Stimulated activated CD8-positive, alpha-beta memory T cell treated with anti-CD3 and anti-CD28 coated beads, Interleukin-15, amount 100 ng/mL, for 4 hours (primary cell): ENCODE results near the gene SAMD14.

Source experiments
- DNase-seq, 2 donors: peaks; one replicate each; pipeline ENCODE4 v3.0.0-alpha.2; 2020; ENCODE audit warnings: low read depth in 2 of 2

The SAMD14 gene

DNA sequence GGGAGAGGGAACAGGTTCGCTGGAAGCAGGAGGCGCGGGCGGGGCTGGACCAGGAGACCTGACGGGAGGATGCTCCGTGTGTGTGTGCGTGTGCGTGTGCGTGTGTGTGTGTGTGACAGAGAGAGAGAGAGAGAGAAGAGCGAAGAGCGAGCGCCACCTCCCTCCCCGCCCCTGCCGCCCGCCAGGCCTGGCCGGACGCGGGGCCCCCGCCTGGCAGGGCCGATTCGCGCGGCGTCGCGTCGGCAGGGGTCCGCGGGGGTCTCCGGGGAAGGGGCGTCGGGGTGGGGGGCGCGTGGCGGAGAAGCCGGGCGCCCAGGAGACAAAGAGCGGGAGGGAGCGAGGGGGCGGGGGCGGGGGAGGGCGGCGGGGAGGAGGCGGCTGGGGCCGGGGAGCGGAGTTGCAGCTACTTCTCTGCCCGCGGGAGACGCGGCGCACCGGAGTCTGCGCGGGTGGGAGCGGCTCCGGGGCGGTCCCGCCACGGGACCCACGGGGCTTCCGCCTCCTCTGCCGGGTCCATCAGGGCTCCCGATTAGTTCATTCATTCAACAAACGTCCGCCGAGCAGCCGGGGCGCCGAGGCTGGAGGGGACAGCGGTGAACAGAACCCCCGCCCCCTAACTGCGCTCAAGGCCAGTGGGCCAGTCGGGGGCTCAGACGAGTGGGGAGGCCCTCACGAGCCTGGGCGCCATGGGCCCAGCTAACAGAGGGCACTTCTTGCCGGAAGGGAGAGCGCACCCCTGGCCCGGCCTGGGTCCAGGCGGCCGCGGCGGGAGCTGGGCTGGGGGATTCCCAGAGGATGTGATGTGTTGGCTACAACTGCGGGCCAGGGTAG, at the start of gene SAMD14:
Gene SAMD14, minus strand, starts transcription at position 433 of the 831 bp plus-strand sequence. CDS start 5,201 bp downstream, outside the sequence.
- DNase-seq = no peak

DNA sequence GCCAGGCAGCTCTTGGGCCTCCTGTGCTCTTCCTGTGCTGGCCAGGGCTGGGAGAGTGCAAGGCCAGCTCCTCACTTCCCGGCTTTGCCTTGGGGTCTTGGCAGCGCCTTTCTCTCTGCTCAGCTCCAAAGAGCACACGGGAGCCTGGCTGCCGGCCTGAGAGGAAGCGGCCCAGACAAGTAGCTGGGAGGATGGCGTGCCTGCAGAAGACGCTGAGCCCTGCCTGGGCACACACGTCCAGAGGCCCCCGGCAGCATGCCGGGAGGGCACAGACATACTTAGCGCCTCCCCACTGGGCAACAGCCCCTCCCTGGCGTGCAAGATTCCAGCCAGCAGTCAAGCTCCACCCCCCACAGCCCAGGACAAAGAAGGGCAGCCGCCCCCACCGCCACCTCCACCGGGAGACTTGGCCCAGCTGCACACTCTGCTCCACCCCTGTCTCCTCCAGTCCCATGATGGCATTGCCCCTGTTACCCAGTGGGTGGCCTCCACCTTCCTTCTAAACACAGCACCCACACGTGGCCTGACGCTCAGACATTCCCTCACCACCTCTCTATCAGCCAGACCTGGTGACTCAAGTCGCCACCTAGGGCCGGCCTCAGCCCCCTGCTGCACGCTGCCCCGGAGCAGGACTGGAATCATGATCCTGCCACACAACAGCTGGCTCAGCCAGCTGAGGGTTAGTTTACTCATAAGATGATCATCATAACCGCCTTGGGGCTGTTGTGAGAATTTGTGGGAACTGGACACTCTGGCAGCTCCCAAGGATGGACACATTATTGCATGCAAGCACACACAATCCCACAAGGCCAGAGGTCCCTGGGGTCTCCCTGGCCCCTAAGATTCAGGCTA, 48.2 kb upstream of the SAMD14 start:
- DNase-seq = no peak

DNA sequence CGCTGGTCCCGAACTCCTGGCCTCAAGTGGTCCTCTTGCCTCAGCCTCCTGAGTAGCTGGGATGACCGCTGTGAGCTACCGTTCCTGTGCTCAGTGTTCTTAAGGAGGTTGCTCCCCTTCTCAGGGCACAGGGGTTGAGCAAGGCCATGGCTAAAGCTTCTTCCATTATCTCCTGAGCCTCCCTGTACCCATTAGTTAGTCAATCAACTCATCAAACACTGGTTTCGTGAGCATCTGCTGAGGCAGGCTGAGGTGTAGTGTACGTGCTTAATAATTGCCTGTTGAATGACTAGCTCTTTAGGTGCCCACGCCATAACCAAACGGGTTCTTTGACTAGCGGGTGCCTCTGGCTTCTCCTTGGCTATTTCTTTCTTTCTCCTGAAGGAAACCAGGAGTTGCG, 47.5 kb upstream of the SAMD14 start:
- no peak for DNase-seq

DNA sequence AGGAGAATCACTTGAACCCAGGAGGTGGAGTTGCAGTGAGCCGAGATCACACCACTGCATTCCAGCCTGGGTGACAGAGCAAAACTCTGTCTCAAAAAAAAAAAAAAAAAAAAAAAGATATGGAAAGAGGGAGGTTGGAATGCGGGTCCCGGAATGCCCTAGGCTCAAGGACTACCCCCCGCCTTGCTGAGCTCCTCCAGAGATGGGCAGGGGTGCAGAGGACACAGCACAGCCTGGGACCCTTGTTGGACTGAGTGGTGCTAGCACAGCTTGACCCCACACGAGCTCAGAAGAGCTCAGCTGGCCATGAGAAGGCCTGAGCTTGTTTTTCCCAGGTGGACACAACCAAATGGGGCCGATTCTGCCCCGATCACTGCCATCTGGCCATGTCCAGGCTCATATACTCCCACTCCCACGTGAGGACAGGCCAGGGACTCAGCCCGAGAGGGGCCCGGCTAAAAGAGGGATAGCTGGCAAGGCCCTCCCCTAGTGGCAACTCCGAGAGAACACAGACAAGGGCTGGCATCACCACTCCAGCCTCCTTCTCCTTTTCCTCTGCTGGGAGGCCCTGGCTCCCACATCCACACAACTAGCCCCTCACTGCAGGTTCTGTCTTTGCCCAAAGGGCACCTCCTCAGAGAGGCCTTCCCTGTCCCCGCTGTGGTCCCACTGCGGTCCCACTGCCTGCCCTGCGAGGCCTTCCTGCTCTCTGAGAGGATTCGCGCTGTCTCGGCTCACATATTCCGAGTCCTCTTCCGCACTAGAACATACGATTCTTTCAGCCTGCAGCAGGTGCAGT, 46.8 kb upstream of the SAMD14 start:
- no peak for DNase-seq

DNA sequence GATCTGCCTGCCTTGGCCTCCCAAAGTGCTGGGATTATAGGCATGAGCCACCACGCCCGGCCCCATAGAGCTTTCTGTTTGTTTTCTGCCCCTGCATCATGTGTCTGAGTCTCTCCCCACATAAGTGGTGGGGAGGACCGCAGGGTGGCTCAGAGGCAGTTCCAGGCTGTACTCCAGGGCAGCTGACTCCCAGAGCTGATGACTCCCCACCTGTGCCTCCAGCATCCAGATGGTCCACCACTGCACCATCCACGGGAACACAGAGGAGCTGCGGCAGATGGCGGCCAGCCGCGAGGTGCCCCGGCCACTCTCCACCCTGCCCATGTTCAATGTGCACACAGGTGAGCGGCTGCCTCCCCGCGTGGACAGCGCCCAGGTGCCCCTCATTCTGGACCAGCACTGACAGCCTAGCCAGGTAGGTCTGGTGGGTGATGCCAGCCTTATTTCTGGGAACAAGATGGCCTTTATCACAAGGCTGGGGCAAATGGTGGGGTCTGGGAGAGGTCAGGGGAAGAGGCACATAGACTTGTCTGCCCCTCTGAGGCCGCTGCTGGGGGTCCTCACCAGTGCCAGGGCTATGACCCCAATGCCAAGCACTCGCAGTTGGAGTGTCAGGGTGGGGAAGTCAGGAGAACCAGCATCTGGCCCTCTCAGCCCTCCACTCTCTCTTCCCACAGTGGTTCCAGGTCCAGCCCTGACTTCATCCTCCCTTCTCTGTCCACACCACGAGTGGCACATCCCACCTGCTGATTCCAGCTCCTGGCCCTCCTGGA, 45.3 kb upstream of the SAMD14 start:
- DNase-seq = no peak

GRCh38 chr17:50174444-50174843, 44.5 kb upstream of the SAMD14 start:
- no peak for DNase-seq

DNA sequence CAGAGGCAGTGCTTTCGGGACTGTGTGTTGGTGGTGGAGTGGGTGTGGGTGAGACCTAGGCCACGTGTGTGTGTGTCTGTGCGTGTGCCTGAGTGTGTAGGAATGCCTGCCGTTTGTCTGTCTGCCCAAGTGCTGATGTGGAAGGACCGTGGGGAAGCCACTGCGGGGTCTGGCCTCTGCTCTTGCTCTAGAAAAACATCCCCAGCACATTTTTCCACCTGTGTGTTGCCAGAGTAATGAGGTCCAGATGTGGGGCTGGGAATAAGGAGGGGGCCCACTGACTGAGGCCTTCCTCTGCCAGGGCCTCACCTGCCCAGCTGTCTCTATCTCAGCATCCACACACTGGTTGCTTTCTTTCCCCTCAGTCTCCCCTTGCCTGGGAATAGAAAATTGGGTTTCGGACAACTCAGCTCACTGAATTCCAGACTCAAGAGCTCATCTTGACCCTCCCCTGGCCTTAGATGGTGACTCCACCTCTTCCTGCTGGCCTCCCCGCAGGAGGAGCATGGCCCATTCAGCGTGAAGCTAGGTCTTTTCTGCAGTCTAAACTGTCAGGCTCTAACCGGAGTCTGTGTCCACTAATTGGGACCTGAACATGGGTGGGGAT, 43.5 kb upstream of the SAMD14 start:
- no peak for DNase-seq

DNA sequence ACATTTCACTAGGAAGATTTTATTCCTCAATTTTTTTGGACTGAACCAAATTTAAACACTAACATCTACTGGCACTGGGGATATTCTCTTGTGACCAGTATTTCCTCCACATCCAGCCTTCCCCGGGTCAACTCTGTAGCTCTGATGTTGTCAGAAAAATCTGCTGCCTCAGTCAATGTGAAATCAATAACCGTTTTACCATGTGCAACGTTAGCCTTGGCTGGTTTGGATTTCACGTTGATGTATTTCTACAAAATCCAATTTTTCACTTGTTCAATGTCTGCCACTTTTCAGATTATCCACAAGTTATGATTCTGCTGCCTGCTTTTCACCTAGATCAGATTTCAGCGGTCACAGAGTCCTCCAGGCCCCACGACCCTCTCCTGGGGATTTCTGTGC, 43.0 kb upstream of the SAMD14 start:
- DNase-seq = no peak

GRCh38 chr17:50172130-50172529, 42.2 kb upstream of the SAMD14 start:
- no peak for DNase-seq

DNA sequence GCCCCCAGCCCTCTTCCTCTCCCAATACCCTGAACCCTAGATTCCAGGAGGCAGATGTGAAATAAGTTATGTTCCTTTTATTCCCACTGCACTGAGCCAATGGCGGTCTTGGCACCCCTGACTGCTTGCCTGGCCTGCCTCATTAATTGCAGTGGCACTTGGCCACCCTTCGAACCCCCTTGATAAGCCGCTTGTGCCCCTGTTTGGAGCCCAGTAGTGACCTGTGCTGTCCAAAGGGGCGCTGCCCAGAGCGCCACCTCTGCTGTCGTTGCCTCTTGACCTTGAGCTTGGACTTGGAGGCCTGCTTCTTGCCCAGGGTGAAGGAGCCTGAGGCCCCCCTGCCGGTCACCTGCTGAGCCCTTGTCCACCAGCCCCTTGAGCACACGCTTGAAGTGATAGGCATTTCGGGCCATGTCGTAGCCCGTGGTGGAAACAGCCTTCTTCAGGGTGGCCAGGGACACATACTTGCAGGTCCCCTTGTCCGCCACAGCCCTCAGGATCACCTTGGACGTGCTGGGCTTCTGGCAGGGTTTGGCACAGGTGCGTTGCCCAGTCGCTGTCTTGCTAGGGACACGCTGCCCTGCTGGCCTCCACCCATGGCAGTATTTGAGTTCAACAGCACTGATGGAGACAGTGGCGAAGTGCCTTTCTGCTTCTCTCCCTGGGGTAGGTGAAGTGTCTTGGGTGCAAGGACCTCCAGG, 41.6 kb upstream of the SAMD14 start:
- DNase-seq = no peak

- DNase-seq = no peak
These were observed 40.9 kb upstream of the SAMD14 start for GRCh38 chr17:50170662-50171370.

DNA sequence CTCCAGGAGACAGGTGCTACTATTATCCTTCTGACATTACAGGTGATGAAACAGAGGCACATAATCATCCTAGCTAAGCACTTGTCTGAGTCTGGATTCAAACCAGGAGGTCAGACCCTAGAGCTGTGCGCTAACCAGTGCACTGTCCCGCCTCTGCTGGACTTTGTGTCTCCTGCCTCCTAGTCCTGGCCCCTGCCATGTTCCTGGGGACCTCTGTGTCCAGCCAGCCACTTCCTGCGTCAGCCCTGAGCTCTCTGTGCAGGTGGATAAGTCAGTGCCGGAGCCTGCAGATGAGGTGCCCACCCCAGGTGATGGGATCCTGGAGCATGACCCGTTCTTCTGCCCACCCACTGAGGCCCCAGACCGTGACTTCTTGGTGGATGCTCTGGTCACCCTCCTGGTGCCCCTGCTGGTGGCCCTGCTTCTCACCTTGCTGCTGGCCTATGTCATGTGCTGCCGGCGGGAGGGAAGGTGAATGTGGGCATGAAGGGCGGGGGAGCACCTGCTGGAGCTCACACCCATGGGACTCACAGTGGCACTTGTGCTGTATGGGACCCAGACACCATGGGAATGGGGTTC, 40.0 kb upstream of the SAMD14 start:
- no peak for DNase-seq

DNA sequence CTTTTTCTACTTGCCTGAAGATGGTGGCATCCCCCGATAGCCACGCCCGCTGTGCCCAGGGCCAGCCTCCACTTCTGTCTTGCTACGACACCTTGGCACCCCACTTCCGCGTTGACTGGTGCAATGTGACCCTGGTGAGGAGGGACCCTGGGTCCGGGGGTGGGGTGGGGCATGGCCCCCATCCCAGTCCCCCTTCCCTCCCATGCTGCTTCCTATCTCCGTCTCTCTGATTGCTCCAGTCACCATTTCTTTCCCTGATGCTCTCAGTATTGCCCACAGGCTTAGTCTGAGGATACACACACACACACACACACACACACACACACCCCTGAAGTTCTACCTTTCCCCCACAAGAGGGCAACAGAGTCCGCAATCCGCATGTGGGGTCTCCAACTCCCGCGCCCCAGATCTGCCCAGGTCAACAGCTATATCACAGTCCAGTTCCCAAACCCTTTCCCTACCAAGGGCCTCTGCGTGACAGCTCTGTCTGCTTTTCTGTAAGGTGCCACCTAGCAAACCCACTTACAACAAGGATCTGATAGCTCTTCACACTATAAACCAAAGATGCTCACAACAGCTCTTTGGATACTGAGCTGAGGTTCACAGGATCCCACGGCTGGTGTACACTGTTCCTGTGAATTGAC, 39.3 kb upstream of the SAMD14 start:
- DNase-seq = no peak

GRCh38 chr17:50168319-50168718, 38.4 kb upstream of the SAMD14 start:
- no peak for DNase-seq

- DNase-seq = no peak
These were observed 37.4 kb upstream of the SAMD14 start for GRCh38 chr17:50167371-50167770.

DNA sequence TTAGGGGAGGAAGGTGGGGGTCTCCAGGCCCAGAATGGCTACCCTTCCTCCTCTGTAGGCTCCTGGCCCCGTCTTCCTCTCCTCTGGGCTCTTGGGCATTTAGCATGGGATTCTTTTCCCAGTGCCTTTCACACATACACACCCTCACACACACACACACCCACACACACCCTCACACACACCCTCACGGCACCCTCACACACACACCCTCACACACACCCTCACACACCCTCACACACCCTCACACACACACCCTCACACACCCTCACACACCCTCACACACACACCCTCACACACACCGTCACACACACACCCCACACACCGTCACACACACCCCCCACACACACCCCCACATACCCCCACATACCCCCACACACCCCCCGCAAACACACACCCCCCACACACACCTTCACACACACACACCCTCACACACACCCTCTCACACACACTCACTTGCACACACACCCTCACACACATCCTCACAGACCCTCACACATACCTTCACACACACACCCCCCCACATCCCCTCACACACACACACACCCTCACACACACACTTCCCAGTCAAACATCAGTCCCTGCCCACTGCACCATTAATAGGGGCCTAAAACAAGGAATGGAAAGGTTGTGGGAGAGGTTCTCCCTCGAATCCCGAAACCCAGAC, 36.7 kb upstream of the SAMD14 start:
- DNase-seq = no peak

GRCh38 chr17:50165867-50166517, 36.0 kb upstream of the SAMD14 start, which contains the start of gene SGCA:
Gene SGCA (plus strand): TSS chr17:50166005. CDS start chr17:50166041, 36 bp downstream.
- no peak for DNase-seq

- no peak for DNase-seq
These were observed 35.5 kb upstream of the SAMD14 start for GRCh38 chr17:50165466-50165865.
